Right ventricle myocardium inferior (tissue), 1 donor: ENCODE results near the gene MAGEC3. TPM values are rescaled to one million over a fixed set of nuclear protein-coding genes. Genes with fewer than 3 reads are reported as not detected.

ENCODE experiments used
- ATAC-seq: fragments of 200-7000 bp; cut with Tn5 transposase; one replicate; pipeline ENCODE4 v1.9.1; 2020; ENCODE audit warnings: mild to moderate bottlenecking, moderate library complexity
- DNase-seq: peaks from one replicate; pipeline ENCODE4 v3.0.0; 2021; ENCODE audit errors: missing footprints
- intact Hi-C: fragments of 100-400 bp; cut with DNase I; formaldehyde crosslinking; loops from one replicate; pipeline ENCODE4 v1.11.0; 2022
- total RNA-seq: library from RNA; stranded (reverse); fragmentation: NEBNext Ultra II Directional; extraction: Animal tissue kit (Norgen Biotek cat#: 25700); gene quantifications from one replicate; pipeline ENCODE4 v1.2.1, GENCODE V29; 2021
- donor health status: DM: no; HTN: yes; CAD: no; lungs with severe emphysema.

MAGEC3 gene
- total RNA-seq, 1 donor from 2014 or later: not detected

DNA sequence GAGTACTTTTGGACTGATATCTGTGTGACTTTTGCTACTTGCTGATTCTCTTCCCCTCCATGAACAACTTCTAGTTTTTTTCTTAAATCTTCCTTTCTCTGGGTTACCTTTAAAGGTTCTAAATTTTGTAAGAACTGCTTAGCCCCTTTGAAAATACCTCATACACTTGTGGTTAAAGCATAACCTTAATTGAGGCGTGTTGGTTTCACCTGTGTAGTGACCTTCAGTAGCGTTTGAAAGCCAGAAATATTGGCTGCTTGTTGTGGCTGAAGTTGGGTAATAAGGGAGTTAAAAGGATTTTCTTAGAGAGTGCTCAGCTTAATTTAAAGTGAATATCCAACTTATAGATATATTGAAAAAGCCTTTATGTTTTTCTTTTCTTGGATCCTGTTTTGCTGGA, 97.5 kb downstream of the MAGEC3 start:
- intact Hi-C loops: no loop called here
- ATAC-seq (no peak), DNase-seq (no peak)

- ATAC-seq: no peak
- no peak for DNase-seq
- intact Hi-C loops: no loop called here
These were observed 98.0 kb downstream of the MAGEC3 start for GRCh38 chrX:141936080-141936479.

GRCh38 chrX:141941234-141941633, 103.1 kb downstream of the MAGEC3 start:
- intact Hi-C loops: no loop called here
- DNase-seq (no peak), ATAC-seq (no peak)

DNA sequence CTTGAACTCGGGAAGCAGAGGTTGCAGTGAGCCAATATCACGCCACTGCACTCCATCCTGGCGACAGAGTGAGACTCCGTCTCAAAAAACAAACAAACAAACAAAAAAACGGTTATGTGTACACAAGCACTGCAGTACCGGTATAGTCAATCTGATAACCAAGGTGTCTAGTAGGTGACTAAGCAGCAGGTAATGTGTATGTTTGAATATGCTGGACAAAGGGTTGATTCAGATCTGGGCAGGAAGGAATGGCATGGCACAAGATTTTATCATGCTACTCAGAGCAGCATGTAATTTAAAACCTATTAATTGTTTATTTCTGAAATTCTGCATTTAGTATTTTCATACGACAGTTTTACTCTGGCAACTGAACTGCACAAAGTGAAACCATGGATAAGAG, 107.3 kb downstream of the MAGEC3 start:
- DNase-seq: no peak
- ATAC-seq: no peak
- intact Hi-C loops: no loop called here

DNA sequence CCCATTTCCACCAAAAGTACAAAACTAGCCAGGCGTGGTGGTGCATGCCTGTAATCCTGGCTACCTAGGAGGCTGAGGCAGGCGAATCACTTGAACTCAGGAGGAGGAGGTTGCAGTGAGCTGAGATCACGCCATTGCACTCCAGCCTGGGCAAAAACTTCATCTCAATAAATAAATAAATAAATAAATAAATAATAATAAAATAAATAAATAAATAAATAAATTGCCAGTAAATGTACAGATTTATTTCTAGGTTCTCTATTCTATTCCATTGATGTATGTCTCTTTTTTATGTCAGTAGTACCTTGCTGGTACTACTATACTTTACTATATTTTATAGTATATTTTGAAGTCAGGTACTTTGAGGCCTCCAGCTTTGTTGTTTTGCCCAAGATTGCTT, 109.2 kb downstream of the MAGEC3 start:
- intact Hi-C loops: no loop called here
- ATAC-seq: no peak
- no peak for DNase-seq

Other genes with a start within 250 kb of the MAGEC3 start
- gene SPANXA2, start 248.6 kb upstream of the MAGEC3 start, total RNA-seq: not detected
- not detected for gene SPANXD, start 139.6 kb upstream of the MAGEC3 start, total RNA-seq
- not detected for gene MAGEC1, start 65.6 kb downstream of the MAGEC3 start, total RNA-seq